KMS-11 (cell line): ENCODE results near the gene IL17C.
A peak's percentile ranks its signal among the peaks of the same experiment; 100 is the strongest.

Source experiments
- H2AFZ ChIP-seq: fragments of 200-600 bp; sonication (generic); 2 replicates; pipeline ENCODE4 v1.6.1; 2016; ENCODE audit warnings: antibody characterized with exemption, mixed run types, low read depth
- H3K27ac ChIP-seq: fragments of 200-600 bp; sonication (generic); 2 replicates; pipeline ENCODE4 v1.6.1; 2016; ENCODE audit warnings: mild to moderate bottlenecking, mixed run types
- H3K27me3 ChIP-seq: fragments of 200-600 bp; sonication (generic); 2 replicates; pipeline ENCODE4 v1.6.1; 2017; ENCODE audit warnings: mild to moderate bottlenecking, low read depth, mixed run types, moderate library complexity; ENCODE audit not compliant: insufficient read depth
- H3K36me3 ChIP-seq: fragments of 200-600 bp; sonication (generic); 2 replicates; pipeline ENCODE4 v1.6.1; 2017; ENCODE audit warnings: mild to moderate bottlenecking, mixed run types; ENCODE audit not compliant: insufficient read depth
- H3K4me1 ChIP-seq: fragments of 200-600 bp; sonication (generic); 2 replicates; pipeline ENCODE4 v1.6.1; 2016; ENCODE audit warnings: mild to moderate bottlenecking, low read depth, mixed run types; ENCODE audit not compliant: poor library complexity, severe bottlenecking
- H3K4me2 ChIP-seq: fragments of 200-600 bp; sonication (generic); 2 replicates; pipeline ENCODE4 v1.7.0; 2016; ENCODE audit warnings: mild to moderate bottlenecking, mixed run types
- H3K4me3 ChIP-seq: fragments of 200-600 bp; sonication (generic); IDR thresholded peaks from 2 replicates; pipeline ENCODE4 v1.6.1; 2017; ENCODE audit warnings: low read depth, low read length, mixed read lengths; ENCODE audit not compliant: insufficient read depth
- H3K79me2 ChIP-seq: fragments of 200-600 bp; sonication (generic); 2 replicates; pipeline ENCODE4 v1.6.1; 2016; ENCODE audit warnings: low read depth, mixed run types; ENCODE audit not compliant: insufficient read depth
- H3K9ac ChIP-seq: fragments of 200-600 bp; sonication (generic); 2 replicates; pipeline ENCODE4 v1.6.1; 2016; ENCODE audit warnings: mild to moderate bottlenecking, mixed run types
- H4K20me1 ChIP-seq: fragments of 200-600 bp; sonication (generic); 2 replicates; pipeline ENCODE4 v1.6.1; 2016; ENCODE audit warnings: mild to moderate bottlenecking, mixed run types; ENCODE audit not compliant: insufficient read depth
- TF ChIP-seq, protein P1 (sequence below): fragments of 200-600 bp; sonication (generic); conservative IDR thresholded peaks from 2 replicates; pipeline ENCODE4 v1.6.1; 2017; ENCODE audit warnings: low read depth, mild to moderate bottlenecking, antibody characterized with exemption, low read length, moderate library complexity, mixed read lengths

Gene IL17C

DNA sequence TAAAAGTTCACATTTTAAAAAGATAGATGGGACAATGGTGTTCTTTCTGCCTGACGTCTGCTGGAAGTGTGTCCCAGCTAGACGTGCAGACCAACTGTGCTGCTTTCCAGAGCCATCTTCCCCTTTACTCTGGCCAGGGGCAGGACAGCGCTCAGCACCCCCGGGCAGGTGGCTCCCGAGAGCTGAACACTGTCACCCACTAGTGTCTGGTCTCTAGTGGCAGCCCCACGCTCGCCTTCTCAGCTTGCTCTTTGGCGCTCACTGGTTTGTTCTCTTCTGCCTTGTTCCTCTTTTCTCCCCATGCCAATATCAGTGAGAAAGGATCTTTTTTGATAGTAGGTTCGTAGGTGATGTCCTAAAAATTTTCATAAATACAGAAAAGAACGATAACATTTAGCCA lies 42.5 kb upstream of the IL17C start:
- TF ChIP-seq, protein P1, sequence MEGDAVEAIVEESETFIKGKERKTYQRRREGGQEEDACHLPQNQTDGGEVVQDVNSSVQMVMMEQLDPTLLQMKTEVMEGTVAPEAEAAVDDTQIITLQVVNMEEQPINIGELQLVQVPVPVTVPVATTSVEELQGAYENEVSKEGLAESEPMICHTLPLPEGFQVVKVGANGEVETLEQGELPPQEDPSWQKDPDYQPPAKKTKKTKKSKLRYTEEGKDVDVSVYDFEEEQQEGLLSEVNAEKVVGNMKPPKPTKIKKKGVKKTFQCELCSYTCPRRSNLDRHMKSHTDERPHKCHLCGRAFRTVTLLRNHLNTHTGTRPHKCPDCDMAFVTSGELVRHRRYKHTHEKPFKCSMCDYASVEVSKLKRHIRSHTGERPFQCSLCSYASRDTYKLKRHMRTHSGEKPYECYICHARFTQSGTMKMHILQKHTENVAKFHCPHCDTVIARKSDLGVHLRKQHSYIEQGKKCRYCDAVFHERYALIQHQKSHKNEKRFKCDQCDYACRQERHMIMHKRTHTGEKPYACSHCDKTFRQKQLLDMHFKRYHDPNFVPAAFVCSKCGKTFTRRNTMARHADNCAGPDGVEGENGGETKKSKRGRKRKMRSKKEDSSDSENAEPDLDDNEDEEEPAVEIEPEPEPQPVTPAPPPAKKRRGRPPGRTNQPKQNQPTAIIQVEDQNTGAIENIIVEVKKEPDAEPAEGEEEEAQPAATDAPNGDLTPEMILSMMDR = no peak
- Histone ChIP-seq H3K79me2 (peaks cover 25% of the 10 kb centered on the region; the same call in 1 of the 2 replicates), H3K4me3 (no peak overlapping the region), H3K27ac (peak overlapping the region; percentile 73; the same call in 1 of the 2 replicates), H2AFZ (no peak overlapping the region), H3K4me2 (peak overlapping the region; percentile 52; the same call in 1 of the 2 replicates), H3K9ac (no peak overlapping the region), H4K20me1 (no peaks in the 10 kb centered on the region), H3K4me1 (peaks cover 38% of the 10 kb centered on the region), H3K36me3 (no peaks in the 10 kb centered on the region; the same call in 1 of the 2 replicates), H3K27me3 (no peaks in the 10 kb centered on the region)

DNA sequence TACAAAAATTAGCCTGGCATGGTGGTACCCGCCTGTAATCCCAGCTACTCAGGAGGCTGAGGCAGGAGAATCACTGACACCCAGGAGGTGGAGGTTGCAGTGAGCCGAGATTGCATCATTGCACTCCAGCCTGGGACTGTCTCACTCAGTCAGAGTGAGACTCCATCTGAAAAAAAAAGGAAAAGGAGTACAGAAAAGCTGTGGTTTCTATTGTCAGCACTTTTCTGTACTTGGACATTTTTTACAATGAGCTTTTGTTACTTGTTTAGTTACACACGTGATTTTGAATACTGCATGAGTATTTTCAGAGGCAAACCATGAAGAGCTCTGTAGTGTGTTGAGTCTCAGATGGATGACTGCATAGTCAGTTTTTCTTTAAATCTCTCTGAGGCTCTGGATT lies 41.9 kb upstream of the IL17C start:
- Histone ChIP-seq H4K20me1 (no peaks in the 10 kb centered on the region), H3K4me1 (peaks cover 38% of the 10 kb centered on the region), H3K4me3 (no peak overlapping the region), H3K79me2 (peaks cover 25% of the 10 kb centered on the region; the same call in 1 of the 2 replicates), H3K4me2 (peak overlapping the region; percentile 52), H3K36me3 (no peaks in the 10 kb centered on the region; the same call in 1 of the 2 replicates), H2AFZ (no peak overlapping the region), H3K9ac (no peak overlapping the region; the same call in 1 of the 2 replicates), H3K27ac (peak overlapping the region; percentile 73), H3K27me3 (no peaks in the 10 kb centered on the region)
- TF ChIP-seq, protein P1 = no peak

DNA sequence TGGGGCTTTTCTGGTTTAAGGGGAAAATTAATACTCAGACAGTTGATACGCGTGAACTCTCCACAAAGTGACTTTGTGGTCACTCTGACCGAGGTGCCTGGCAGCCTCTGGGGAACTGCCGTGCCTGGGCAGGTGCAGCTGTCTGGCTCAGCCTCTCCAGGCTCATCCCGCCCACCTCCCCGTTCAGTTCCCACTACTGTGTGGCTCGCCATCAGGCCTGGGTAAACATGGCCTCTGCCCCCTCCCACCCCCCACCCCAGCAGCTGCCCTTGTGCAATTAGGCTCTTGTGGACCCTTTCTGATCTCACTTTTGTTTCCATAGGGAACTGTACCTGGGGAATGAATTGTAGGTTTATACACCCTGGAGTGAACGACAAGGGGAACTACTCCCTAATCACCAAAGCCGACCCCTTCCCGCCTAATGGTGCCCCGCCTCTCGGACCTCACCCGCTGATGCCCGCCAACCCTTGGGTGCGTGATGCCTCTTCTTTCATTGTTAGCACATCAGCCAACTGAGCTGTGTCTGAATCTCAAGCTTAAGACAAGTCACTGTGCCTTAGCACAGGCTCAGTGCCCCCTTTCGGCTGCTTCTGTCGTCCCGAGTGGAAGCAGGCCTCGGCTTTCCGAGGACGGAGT lies 40.4 kb upstream of the IL17C start:
- Histone ChIP-seq H2AFZ (no peak overlapping the region), H3K27me3 (no peaks in the 10 kb centered on the region), H4K20me1 (no peaks in the 10 kb centered on the region), H3K4me1 (peaks cover 38% of the 10 kb centered on the region), H3K9ac (peak overlapping the region; percentile 17; the same call in 1 of the 2 replicates), H3K79me2 (peaks cover 19% of the 10 kb centered on the region; the same call in 1 of the 2 replicates), H3K4me2 (peak overlapping the region; percentile 52), H3K36me3 (no peaks in the 10 kb centered on the region; the same call in 1 of the 2 replicates), H3K27ac (peak overlapping the region; percentile 73), H3K4me3 (no peak overlapping the region)
- TF ChIP-seq, protein P1 = no peak

DNA sequence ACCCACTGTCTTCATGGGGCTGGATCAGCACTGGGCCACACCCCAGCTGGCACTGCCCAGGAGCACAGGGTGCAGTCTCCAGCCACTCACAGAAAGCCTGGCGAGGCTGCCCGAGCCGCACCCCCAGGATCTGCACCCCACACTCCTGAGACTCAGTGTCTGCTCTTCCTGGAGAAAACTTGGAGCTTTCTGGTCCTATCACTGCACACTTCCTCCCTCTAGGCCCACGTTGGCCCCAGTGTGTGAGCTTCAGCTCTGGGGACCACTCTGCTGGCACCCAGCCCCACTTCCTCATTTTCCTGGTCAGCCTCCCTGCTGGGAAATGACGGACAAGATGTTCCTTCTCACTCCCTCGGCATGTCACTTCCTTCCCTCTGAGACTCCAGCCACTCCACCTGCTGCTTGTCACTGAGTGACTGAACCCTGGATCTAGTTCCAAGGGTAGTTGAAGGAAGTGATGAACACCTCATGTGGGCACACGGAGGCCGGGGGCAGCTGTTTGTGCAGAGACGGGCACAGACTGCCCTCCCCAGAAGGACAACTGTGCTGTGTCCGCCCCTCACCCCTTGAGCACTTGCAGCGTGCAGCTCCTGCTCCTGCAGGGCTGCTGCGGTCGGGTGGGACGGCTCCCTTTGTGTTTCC lies 39.2 kb upstream of the IL17C start:
- no peaks in the 10 kb centered on the region for H4K20me1 ChIP-seq
- H3K27ac ChIP-seq = no peak overlapping the region; the same call in 1 of the 2 replicates
- peaks cover 9% of the 10 kb centered on the region; the same call in 1 of the 2 replicates for H3K79me2 ChIP-seq
- no peaks in the 10 kb centered on the region for H3K27me3 ChIP-seq
- TF ChIP-seq, protein P1 = no peak
- H3K4me3 ChIP-seq = no peak overlapping the region
- no peak overlapping the region for H3K9ac ChIP-seq
- no peak overlapping the region for H3K4me2 ChIP-seq
- H3K36me3 ChIP-seq = no peaks in the 10 kb centered on the region; the same call in 1 of the 2 replicates
- H3K4me1 ChIP-seq = peaks cover 38% of the 10 kb centered on the region
- H2AFZ ChIP-seq = no peak overlapping the region
